GM12875 (cell line): Measurements from ENCODE around the gene ITGA4.
A peak's percentile ranks its signal among the peaks of the same experiment; 100 is the strongest.

Experiments
- H3K4me3 ChIP-seq: one replicate; pipeline ENCODE4 v1.5.1; 2011; ENCODE audit warnings: low read depth, low read length, control low read depth
- TF ChIP-seq, protein P1 (sequence below): IDR thresholded peaks from 2 replicates; pipeline ENCODE4 v1.5.1; 2011; ENCODE audit warnings: low read depth, mild to moderate bottlenecking, control low read depth, inconsistent platforms, low read length, moderate library complexity, borderline replicate concordance; ENCODE audit not compliant: insufficient read depth

The ITGA4 gene

DNA sequence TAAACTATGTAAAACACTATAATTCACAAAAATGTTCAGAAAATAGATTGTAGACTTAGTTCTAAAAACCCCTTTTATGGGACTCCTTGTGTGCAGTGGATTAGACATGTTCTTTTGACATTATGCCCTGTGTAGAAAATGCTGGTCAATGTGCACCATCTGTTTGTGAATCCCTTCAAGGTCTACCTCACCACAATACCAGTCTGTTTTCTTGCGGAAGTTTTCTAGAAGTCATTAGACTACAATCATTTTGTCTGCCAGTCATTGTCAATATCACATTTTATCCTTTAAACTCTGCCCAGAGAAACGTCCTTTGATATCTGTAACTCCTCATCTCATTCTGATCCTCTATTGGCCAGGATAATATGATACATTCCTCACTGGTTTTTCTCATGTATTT, 7.8 kb downstream of the ITGA4 start:
- TF ChIP-seq, protein P1, sequence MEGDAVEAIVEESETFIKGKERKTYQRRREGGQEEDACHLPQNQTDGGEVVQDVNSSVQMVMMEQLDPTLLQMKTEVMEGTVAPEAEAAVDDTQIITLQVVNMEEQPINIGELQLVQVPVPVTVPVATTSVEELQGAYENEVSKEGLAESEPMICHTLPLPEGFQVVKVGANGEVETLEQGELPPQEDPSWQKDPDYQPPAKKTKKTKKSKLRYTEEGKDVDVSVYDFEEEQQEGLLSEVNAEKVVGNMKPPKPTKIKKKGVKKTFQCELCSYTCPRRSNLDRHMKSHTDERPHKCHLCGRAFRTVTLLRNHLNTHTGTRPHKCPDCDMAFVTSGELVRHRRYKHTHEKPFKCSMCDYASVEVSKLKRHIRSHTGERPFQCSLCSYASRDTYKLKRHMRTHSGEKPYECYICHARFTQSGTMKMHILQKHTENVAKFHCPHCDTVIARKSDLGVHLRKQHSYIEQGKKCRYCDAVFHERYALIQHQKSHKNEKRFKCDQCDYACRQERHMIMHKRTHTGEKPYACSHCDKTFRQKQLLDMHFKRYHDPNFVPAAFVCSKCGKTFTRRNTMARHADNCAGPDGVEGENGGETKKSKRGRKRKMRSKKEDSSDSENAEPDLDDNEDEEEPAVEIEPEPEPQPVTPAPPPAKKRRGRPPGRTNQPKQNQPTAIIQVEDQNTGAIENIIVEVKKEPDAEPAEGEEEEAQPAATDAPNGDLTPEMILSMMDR, result no peak
- H3K4me3 ChIP-seq, result no peak overlapping the region

DNA sequence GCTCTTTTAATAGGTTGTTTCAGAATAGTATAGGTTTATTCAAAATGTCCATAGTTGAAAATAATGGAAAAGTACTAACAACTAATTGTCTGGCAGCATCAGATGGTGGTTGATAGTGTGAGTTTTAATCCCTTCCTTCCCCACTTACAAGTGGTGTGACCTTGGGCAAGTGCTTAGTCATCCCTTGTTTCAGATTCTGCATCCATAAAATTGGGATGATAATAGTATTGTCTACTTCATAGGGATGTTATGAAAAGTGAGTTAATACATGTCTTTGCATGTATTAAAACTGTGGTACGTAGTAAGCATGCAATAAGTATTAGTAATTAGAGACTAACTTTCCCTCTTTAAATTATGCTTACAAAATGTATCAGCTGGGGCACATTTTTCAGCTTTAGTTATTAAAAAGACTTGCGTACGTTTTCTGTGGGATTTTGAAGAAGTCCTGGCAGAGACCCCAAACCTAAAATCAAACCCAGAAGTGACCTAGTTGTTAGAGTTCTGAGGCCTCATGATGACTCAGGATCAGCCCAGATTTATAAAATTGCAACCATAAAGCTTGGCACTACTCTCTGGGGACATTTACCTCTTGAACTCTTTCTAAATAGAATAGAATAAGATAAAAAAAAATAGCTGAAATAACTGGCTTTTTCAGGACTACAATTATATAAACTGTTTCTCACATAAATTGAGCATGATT, 8.6 kb downstream of the ITGA4 start:
- H3K4me3 ChIP-seq, result no peak overlapping the region
- TF ChIP-seq, protein P1, result no peak

DNA sequence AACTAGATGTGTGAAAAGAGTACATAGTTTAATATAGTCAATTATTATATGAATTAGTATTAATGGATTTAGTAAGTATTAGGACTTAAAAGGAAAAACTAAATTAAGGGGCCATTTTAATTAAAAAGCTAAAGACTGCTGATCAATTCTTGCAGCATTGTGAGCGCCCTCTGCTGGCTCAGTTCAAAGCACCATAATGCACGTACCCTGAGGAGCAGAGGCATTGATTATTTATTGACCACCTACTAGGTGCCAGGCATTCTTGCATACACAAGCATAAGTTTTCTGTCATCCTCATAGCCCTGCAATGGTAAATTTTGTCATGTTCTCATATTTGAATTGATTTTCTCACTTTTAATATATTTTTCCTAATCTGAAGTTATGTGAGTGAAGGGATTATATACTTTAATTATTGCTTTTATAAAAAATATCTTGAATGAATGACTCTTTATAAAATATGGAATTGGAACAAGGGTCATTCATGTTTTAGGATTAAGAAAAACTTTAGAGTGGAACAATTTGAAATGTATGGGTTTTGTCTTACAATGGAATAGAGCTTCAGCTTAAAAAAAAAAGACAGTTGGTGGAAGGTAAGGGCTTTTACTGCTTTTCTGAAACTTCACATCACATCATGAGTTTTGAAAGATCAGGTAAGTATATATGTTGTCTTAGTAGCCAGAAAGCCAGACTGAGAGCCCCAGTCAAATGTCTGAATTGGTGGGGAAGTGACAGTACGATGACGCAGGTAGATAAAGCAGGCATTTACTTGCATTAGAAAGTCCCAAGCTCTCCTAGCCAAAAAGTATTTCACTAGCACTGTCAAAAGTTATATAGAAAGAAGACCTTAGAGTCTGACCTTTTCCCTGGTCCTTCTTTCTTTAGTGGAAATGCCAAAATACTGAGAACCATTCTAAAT, 9.7 kb downstream of the ITGA4 start:
- TF ChIP-seq, protein P1, result peak; percentile 82
- no peak overlapping the region for H3K4me3 ChIP-seq

DNA sequence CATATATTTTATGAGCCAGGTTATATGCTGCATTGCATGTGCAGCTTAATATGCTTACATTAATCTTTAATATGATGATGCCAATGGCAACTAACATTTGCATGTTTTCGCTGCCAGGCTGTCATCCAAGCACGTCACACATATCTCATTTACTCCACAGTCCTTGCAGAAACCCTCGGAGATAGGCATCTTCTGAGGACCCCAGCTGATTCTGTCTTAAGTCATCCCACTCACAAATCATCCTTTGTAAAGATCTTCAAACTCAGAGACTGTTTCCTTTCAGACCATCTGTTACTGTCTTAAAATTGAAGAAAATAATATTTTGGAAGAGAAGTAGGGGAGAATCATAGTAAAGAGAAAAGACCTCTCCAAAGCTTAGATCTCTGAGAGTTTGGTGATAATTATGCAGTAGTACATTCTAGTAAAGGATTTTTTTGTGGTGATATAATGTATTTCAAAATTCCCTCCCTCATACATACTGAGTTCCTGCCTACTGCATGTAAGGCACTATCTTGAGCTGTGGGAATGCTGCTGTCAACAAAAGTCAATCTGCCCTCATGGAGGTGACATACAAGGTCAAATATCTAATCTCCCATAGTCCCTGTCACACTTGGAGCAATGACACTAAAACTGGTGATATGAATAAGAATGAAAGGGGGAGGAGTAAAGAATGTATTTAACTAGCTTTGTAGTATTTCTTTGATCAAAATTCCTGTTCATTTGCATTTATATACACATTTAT, 11.0 kb downstream of the ITGA4 start:
- no peak overlapping the region for H3K4me3 ChIP-seq
- TF ChIP-seq, protein P1, result no peak

DNA sequence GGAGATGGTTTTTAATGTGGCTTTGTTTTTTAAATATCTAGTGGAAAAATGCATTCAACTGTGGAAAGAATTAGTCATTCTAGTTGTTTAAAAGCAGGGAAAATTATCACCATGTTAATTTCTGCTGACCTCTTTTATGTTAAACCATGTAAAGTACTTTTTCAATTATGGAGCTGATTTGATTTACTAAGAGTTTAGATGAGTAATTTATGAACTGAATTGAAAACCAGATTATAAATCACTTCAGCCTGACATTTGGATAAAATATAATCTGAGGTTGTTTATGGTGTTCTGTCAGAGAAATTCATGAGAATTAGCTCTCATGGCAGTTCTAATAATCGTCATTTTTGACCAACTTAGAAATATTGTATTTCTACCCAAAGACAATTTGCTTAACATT, 11.6 kb downstream of the ITGA4 start:
- TF ChIP-seq, protein P1, result no peak
- H3K4me3 ChIP-seq, result no peak overlapping the region

DNA sequence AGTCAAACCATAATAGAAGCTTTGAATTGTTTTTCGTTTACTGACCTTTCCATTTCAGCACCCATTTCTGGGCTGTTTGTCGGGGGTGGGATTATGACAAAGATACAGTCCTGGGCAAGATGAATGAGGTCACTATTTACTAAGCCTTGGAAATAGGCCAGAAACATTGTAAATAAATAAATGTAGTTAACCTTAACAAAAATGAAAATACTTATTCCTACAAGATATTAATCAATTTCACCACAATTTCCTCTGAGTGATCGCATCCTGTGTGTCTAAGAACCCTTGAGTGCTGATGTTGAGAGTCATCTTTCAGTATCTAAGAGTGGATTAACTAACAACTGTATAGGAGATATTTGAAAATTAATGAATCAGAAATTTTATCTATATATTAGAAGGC, 14.0 kb downstream of the ITGA4 start:
- H3K4me3 ChIP-seq, result no peak overlapping the region
- TF ChIP-seq, protein P1, result no peak

DNA sequence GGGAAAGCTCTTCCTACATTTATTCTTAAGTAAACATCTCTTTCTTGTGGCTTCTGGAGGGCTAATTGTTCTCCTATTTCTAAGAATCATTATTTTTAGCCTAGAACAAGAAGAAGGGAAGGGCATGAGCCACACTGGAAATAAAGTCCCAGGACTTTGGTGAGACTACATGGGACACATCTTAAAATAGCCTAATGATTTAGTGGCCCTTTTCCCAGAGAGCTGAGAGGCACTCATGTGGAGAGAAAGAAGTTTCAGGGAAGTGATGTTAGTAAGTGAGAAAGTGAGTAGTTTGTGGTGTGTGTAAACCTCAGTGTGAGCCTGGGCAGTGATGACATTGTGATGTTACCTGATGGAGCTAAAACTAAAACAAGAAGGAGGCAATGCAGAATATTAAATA, 14.6 kb downstream of the ITGA4 start:
- H3K4me3 ChIP-seq, result no peak overlapping the region
- TF ChIP-seq, protein P1, result no peak
